Ovary (tissue), 9 donors: ENCODE results near the gene SERINC5. TPM values are rescaled to one million over a fixed set of nuclear protein-coding genes. Genes with fewer than 3 reads are reported as not detected.
"Not testable (repeated sequence)": the region's sequence is repeated elsewhere in the genome, so short reads cannot be mapped to it uniquely, and the experiment has no call there.

Source experiments
- DNase-seq, 5 donors: peaks; one replicate each; pipeline ENCODE4 v3.0.0-alpha.2; 2019 to 2020
- H3K27ac ChIP-seq, 2 donors: fragments of 200-600 bp; one replicate each; pipeline versions ENCODE4 v1.5.1 to v1.8.0; 2019 to 2022
- H3K27me3 ChIP-seq: fragments of 200-600 bp; one replicate; pipeline ENCODE4 v1.8.0; 2022
- H3K36me3 ChIP-seq: fragments of 200-600 bp; sonication (generic); one replicate; pipeline ENCODE4 v1.5.1; 2019
- H3K4me1 ChIP-seq: one replicate; pipeline ENCODE4 v1.8.1; 2013; ENCODE audit warnings: mild to moderate bottlenecking, moderate library complexity; ENCODE audit not compliant: insufficient read depth
- H3K4me3 ChIP-seq: fragments of 200-600 bp; sonication (generic); one replicate; pipeline ENCODE4 v1.5.1; 2017
- H3K9me3 ChIP-seq, 2 donors: fragments of 200-600 bp in 1 of 2; sonication (generic) in 1 of 2; one replicate each; pipeline versions ENCODE4 v1.5.1 to v1.8.1; 2013 to 2019; ENCODE audit warnings: mild to moderate bottlenecking in 1 of 2, moderate library complexity in 1 of 2
- EP300 ChIP-seq: sonication (generic); formaldehyde crosslinking; IDR thresholded peaks from one replicate; pipeline ENCODE4 v1.6.1; 2017; ENCODE audit warnings: antibody characterized with exemption
- POLR2A ChIP-seq: fragments of 450-650 bp; IDR thresholded peaks from one replicate; pipeline ENCODE4 v1.6.1; 2017; ENCODE audit warnings: antibody characterized with exemption, mild to moderate bottlenecking, moderate library complexity
- WGBS, 3 donors: extraction: QIAGEN DNeasy Blood & Tissue Kit in 1 of 3; methylation state at CpG; one replicate each; pipeline versions ENCODE4 v1.1.5 to v1.1.7; 2013 to 2017; 5-methylcytosine and 5-hydroxymethylcytosine counted together
- intact Hi-C, 4 donors: fragments of 100-400 bp; cut with DNase I; formaldehyde crosslinking; loops; one replicate each; pipeline versions ENCODE4 v1.11.0 to v1.15.1; 2022 to 2023
- polyA plus RNA-seq, 2 donors: library from polyadenylated mRNA; stranded (reverse); fragments of 200-250 nt in 1 of 2; fragments of 350-450 nt in 1 of 2; fragmentation: Illumina TruSeq in 1 of 2; extraction: RNeasy Lipid Tissue Mini Kit (QIAGEN cat#74804) in 1 of 2; gene quantifications; one replicate each; pipeline ENCODE4 v1.2.3, GENCODE V29; 2013 to 2014
- total RNA-seq, 7 donors: library from RNA; depleted of rRNA in 2 of 7; stranded (reverse); fragments of >200 nt in 2 of 7; fragmentation: NEBNext Ultra II Directional in 3 of 7; extraction: Animal tissue kit (Norgen Biotek cat#: 25700) in 3 of 7; gene quantifications; one replicate each; pipeline versions ENCODE4 v1.1.0 to v1.2.4, GENCODE V29; 2016 to 2023
- TF ChIP-seq, protein P1 (sequence below), 3 donors: fragments of 450-650 bp in 2 of 3; fragments of 200-600 bp in 1 of 3; IDR thresholded peaks; one replicate each; pipeline versions ENCODE4 v1.5.1 to v1.8.0; 2016 to 2022; ENCODE audit warnings: antibody characterized with exemption in 3 of 3, mild to moderate bottlenecking in 1 of 3
- donor health status: DM: no; HTN: no; CAD: no; lungs with moderate emphysema.
- donor health status: DM: no; HTN: no; CAD: no.
- donor health status: Bipolar disorder and iron deficiency.
- donor health status: DM: yes; HTN: yes; CAD: no.
- donor health status: DM: no; HTN: no; CAD: no.
- donor health status: DM: yes; HTN: yes; CAD: no.

SERINC5 gene
- total and polyA plus RNA-seq, 9 donors = 12.7 to 88.7 (median 44.5) TPM

DNA sequence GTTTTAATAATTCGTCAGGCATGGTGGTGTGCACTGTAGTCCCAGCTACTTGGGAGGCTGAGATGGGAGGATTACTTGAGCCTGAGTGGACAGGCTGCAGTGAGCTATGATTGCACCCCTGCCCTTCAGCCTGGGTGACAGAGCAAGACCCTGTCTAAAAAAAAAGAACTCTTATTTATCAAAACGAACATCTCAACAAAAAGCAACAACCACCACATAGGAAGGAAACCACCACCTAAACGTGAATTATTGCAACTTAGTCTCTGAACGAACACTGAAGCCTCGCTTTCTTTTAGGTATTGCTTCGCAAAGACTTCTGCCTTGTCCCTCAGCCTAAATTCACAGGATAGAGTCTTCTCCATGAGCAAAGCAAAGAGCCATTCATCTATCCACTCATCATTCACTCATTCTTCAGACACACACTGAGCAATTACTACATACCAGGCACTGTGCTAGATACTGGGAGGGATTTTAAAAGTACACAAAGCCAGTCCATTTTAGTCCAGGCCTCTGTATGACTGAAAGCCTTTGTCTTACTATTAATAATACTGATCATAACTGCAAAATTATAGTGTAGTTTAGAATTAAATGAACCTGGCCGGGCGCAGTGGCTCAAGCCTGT is 163.3 kb downstream of the SERINC5 start:
- Histone ChIP-seq H3K9me3 (no peaks in the 10 kb centered on the region), H3K4me1 (no peaks in the 10 kb centered on the region), H3K4me3 (no peak overlapping the region), H3K27ac (no peak overlapping the region), H3K27me3 (no peaks in the 10 kb centered on the region), H3K36me3 (no peaks in the 10 kb centered on the region)
- intact Hi-C loops = loop anchor here in 2 of 4 donors (5.0 to 10.0 kb wide), 2 partner anchors 182 to 215 kb away; no protein-coding TSS in a partner anchor
- no peak for DNase-seq
- TF ChIP-seq POLR2A = no peak
- no peak for TF ChIP-seq EP300
- TF ChIP-seq, protein P1, sequence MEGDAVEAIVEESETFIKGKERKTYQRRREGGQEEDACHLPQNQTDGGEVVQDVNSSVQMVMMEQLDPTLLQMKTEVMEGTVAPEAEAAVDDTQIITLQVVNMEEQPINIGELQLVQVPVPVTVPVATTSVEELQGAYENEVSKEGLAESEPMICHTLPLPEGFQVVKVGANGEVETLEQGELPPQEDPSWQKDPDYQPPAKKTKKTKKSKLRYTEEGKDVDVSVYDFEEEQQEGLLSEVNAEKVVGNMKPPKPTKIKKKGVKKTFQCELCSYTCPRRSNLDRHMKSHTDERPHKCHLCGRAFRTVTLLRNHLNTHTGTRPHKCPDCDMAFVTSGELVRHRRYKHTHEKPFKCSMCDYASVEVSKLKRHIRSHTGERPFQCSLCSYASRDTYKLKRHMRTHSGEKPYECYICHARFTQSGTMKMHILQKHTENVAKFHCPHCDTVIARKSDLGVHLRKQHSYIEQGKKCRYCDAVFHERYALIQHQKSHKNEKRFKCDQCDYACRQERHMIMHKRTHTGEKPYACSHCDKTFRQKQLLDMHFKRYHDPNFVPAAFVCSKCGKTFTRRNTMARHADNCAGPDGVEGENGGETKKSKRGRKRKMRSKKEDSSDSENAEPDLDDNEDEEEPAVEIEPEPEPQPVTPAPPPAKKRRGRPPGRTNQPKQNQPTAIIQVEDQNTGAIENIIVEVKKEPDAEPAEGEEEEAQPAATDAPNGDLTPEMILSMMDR (IDR thresholded peaks at IDR 0.05) = no peak
- WGBS, 3 donors = 86 to 95% (median 93%) methylated on average over 8 of the region's 8 CpGs

DNA sequence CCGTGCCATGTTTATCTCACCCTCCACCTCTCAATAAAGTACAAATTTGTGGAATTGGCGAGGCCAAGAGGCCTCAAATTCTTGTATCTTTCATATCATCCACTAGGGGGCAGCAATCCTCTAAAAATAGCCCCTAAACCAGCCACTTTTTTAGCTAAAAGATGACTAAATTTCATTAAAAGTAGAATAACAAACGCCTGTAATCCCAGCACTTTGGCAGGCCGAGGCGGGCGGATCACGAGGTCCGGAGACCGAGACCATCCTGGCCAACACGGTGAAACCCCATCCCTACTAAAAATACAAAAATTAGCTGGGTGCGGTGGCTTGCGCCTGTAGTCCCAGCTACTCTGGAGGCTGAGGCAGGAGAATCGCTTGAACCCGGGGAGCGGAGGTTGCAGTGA is 164.1 kb downstream of the SERINC5 start:
- H3K27me3 ChIP-seq, H3K36me3 ChIP-seq, H3K4me1 ChIP-seq, H3K4me3 ChIP-seq, H3K27ac ChIP-seq, H3K9me3 ChIP-seq: not testable (repeated sequence)
- WGBS, 3 donors = 1 to 15% (median 7%) methylated on average over 15 of the region's 15 CpGs
- TF ChIP-seq, protein P1 (IDR thresholded peaks at IDR 0.05) = peak; percentile 46 to 90 (median 83)
- peak; percentile 54 to 77 (median 65) for DNase-seq
- intact Hi-C loops = loop anchor here in 2 of 4 donors (5.0 to 10.0 kb wide), 2 partner anchors 183 to 216 kb away; no protein-coding TSS in a partner anchor

DNA sequence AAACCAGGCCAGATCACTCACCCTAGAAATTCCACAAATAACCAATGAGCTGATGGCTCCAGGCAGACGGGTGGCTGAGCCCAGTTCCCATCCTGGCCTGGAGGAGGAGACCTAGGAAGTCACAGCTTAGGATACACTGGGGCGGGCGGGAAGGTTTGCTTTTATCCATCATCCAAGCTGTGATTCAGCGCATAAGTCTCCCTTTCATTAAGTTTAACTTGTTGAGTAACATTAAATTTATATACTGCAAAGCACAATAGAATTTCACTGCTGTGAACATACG is 165.0 kb downstream of the SERINC5 start:
- intact Hi-C loops = loop anchor here in 2 of 4 donors (5.0 to 10.0 kb wide), 2 partner anchors 184 to 216 kb away; no protein-coding TSS in a partner anchor
- no peak for TF ChIP-seq POLR2A
- TF ChIP-seq, protein P1 (IDR thresholded peaks at IDR 0.05) = no peak
- TF ChIP-seq EP300 = no peak
- Histone ChIP-seq H3K4me1 (no peaks in the 10 kb centered on the region), H3K9me3 (no peaks in the 10 kb centered on the region), H3K27me3 (no peaks in the 10 kb centered on the region), H3K27ac (no peak overlapping the region), H3K4me3 (no peak overlapping the region), H3K36me3 (no peaks in the 10 kb centered on the region)
- no peak for DNase-seq
- 94 to 96% (median 95%) methylated on average over 5 of the region's 5 CpGs for WGBS, 3 donors

DNA sequence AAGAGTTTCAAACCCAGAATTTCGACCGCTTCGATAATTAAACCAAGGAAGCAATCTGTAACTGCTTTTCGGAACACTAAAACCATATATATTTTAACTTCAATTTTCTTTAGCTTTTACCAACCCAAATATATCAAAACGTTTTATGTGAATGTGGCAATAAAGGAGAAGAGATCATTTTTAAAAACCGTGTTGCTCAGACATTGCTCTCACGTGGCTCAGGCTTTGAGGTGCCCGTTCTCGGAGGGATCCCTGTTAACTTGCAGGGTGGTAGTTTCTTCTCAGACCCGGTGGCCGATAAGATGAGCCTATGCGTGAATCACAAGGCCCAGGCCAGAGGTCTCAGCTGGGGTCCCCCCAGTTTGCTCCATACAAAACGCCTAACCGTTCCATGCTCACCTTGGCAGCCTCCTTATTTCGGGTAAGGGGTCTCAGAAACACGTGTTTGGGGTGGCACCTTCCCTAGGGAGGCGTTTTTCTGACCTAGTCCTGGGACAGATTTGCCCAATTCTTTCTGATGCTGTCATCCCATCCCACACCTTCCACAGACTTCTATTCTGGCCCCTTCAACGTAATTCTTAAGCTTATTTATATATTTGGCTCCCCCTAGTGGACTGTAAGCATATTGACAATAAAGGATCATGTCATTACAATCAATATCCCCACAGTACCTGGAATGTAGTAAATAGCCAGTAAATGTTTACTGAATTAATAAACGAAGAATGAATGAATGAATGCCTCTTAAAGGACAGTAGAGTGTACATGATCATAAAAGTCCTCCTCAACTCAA is 172.6 kb downstream of the SERINC5 start:
- 8 to 11% (median 8%) methylated on average over 19 of the region's 19 CpGs for WGBS, 3 donors
- intact Hi-C loops = loop anchor here in 1 of 4 donors (10.0 kb wide), 1 partner anchor 518 kb away; no protein-coding TSS in a partner anchor
- H3K4me3 ChIP-seq = peak overlapping the region; percentile 9
- no peaks in the 10 kb centered on the region for H3K36me3 ChIP-seq
- no peaks in the 10 kb centered on the region for H3K9me3 ChIP-seq
- H3K27me3 ChIP-seq = no peaks in the 10 kb centered on the region
- TF ChIP-seq, protein P1 (IDR thresholded peaks at IDR 0.05) = peak; percentile 77 to 87 (median 84)
- TF ChIP-seq POLR2A = no peak
- peak; percentile 46 to 64 (median 57) for DNase-seq
- H3K27ac ChIP-seq = peak overlapping the region; percentile 46 to 69
- H3K4me1 ChIP-seq = no peaks in the 10 kb centered on the region
